ENCODE results near the gene PRKCH. TPM values are rescaled to one million over a fixed set of nuclear protein-coding genes. Genes with fewer than 3 reads are reported as not detected.

PRKCH gene
- polyA plus RNA-seq, 3 donors, result 3.6 to 6.2 (median 5.4) TPM

- no peak overlapping the region for H3K27ac Mint-ChIP-seq
- H3K79me2 ChIP-seq (ENCODE audit: insufficient read depth, low read length), result peaks cover 31% of the 10 kb centered on the region
- H3K36me3 ChIP-seq (replicated peaks in 1 of 2; ENCODE audit: control insufficient read depth in 1 of 2, insufficient read depth in 2 of 2, low read length in 2 of 2), result no peaks in the 10 kb centered on the region
- no peaks in the 10 kb centered on the region for H3K9me3 ChIP-seq (replicated peaks in 1 of 2; ENCODE audit: control insufficient read depth in 1 of 2, insufficient read depth in 1 of 2, low read length in 2 of 2)
- no peak overlapping the region for H3K4me3 Mint-ChIP-seq
- no peak overlapping the region for H3K4me3 ChIP-seq (replicated peaks in 1 of 3; ENCODE audit: low read depth in 2 of 3, low read length in 3 of 3)
- intact Hi-C loops (cut with micrococcal nuclease), result no loop called here
- no peak overlapping the region for H3K27ac ChIP-seq (ENCODE audit: low read depth in 1 of 2, low read length in 2 of 2)
- H3K36me3 Mint-ChIP-seq, result peaks cover 0 to 11% of the 10 kb centered on the region in 2 donors
- peaks cover 12 to 17% (median 16%) of the 10 kb centered on the region in 3 donors for H3K27me3 Mint-ChIP-seq (ENCODE audit: low read depth in 3 of 3)
- H3K27me3 ChIP-seq (ENCODE audit: control insufficient read depth in 2 of 2, insufficient read depth in 2 of 2, low read length in 2 of 2), result peaks cover 4 to 11% of the 10 kb centered on the region in 2 donors
- peaks cover 46% of the 10 kb centered on the region for H3K4me1 Mint-ChIP-seq
- H2AFZ ChIP-seq (ENCODE audit: insufficient read depth, low read depth, low read length, poor library complexity, severe bottlenecking), result no peak overlapping the region
- WGBS (ENCODE audit: insufficient coverage), result no CpG with 5 or more reads among the region's 1 CpG
- no peaks in the 10 kb centered on the region for H4K20me1 ChIP-seq (ENCODE audit: insufficient read depth, low read length)
- no peak overlapping the region for H3K9ac ChIP-seq (ENCODE audit: insufficient read depth, low read length, poor library complexity, severe bottlenecking)
- peaks cover 35 to 40% of the 10 kb centered on the region in 2 donors for H3K4me1 ChIP-seq (ENCODE audit: control insufficient read depth in 1 of 2, insufficient read depth in 2 of 2, low read length in 2 of 2)
- peaks cover 0 to 4% (median 0%) of the 10 kb centered on the region in 7 donors for H3K9me3 Mint-ChIP-seq
- no peak for DNase-seq
- TF ChIP-seq CTCF (IDR thresholded peaks at IDR 0.05), result no peak
- no peak overlapping the region for H3K4me2 ChIP-seq (replicated peaks; ENCODE audit: extremely low read depth, low read length, poor library complexity, severe bottlenecking)
Observed at GRCh38 chr14:61325166-61325565, 3.8 kb downstream of the PRKCH start.

GRCh38 chr14:61326146-61326545 is 4.8 kb downstream of the PRKCH start:
- peaks cover 33% of the 10 kb centered on the region for H3K79me2 ChIP-seq (ENCODE audit: insufficient read depth, low read length)
- Mint-ChIP-seq H3K4me3 (no peak overlapping the region), H3K36me3 (peaks cover 0 to 11% of the 10 kb centered on the region in 2 donors), H3K4me1 (peaks cover 48% of the 10 kb centered on the region), H3K27me3 (ENCODE audit: low read depth in 3 of 3) (peaks cover 8 to 17% (median 16%) of the 10 kb centered on the region in 3 donors), H3K27ac (no peak overlapping the region), H3K9me3 (peaks cover 0 to 4% (median 0%) of the 10 kb centered on the region in 7 donors)
- intact Hi-C loops (cut with micrococcal nuclease), result no loop called here
- TF ChIP-seq CTCF (IDR thresholded peaks at IDR 0.05), result no peak
- H3K9me3 ChIP-seq (replicated peaks in 1 of 2; ENCODE audit: control insufficient read depth in 1 of 2, insufficient read depth in 1 of 2, low read length in 2 of 2), result no peaks in the 10 kb centered on the region
- H4K20me1 ChIP-seq (ENCODE audit: insufficient read depth, low read length), result no peaks in the 10 kb centered on the region
- DNase-seq, result no peak
- H3K27me3 ChIP-seq (ENCODE audit: control insufficient read depth in 2 of 2, insufficient read depth in 2 of 2, low read length in 2 of 2), result peaks cover 4 to 11% of the 10 kb centered on the region in 2 donors
- no peak overlapping the region for H3K4me3 ChIP-seq (replicated peaks in 1 of 3; ENCODE audit: low read depth in 2 of 3, low read length in 3 of 3)
- H3K27ac ChIP-seq (ENCODE audit: low read depth in 1 of 2, low read length in 2 of 2), result no peak overlapping the region
- no peak overlapping the region for H3K9ac ChIP-seq (ENCODE audit: insufficient read depth, low read length, poor library complexity, severe bottlenecking)
- H3K4me2 ChIP-seq (replicated peaks; ENCODE audit: extremely low read depth, low read length, poor library complexity, severe bottlenecking), result no peak overlapping the region
- peaks cover 36 to 43% of the 10 kb centered on the region in 2 donors for H3K4me1 ChIP-seq (ENCODE audit: control insufficient read depth in 1 of 2, insufficient read depth in 2 of 2, low read length in 2 of 2)
- no peaks in the 10 kb centered on the region for H3K36me3 ChIP-seq (replicated peaks in 1 of 2; ENCODE audit: control insufficient read depth in 1 of 2, insufficient read depth in 2 of 2, low read length in 2 of 2)
- no CpG with 5 or more reads among the region's 1 CpG for WGBS (ENCODE audit: insufficient coverage)
- H2AFZ ChIP-seq (ENCODE audit: insufficient read depth, low read depth, low read length, poor library complexity, severe bottlenecking), result no peak overlapping the region

All from CD14-positive monocyte (primary cell).